Spleen (tissue), 11 donors: ENCODE measurements around the gene THSD7A. TPM values are rescaled to one million over a fixed set of nuclear protein-coding genes. Genes with fewer than 3 reads are reported as not detected.

Source experiments
- DNase-seq: peaks from one replicate; pipeline ENCODE4 v3.0.0-alpha.2; 2020
- H3K27ac ChIP-seq, 8 donors: fragments of 200-600 bp; sonication (generic) in 7 of 8; 1 replicate in 4 of 8; 2 replicates in 4 of 8; pipeline versions ENCODE4 v1.5.0 to v1.8.0; 2016 to 2021; ENCODE audit warnings: inconsistent platforms in 4 of 8, mild to moderate bottlenecking in 4 of 8, moderate library complexity in 1 of 8
- H3K27me3 ChIP-seq, 7 donors: fragments of 200-600 bp; sonication (generic) in 6 of 7; replicated peaks in 1 of 7; 1 replicate in 4 of 7; 2 replicates in 3 of 7; pipeline versions ENCODE4 v1.5.0 to v1.8.0; 2016 to 2021; ENCODE audit warnings: inconsistent platforms in 3 of 7, mild to moderate bottlenecking in 1 of 7
- H3K36me3 ChIP-seq, 6 donors: fragments of 200-600 bp; sonication (generic) in 5 of 6; 1 replicate in 4 of 6; 2 replicates in 2 of 6; pipeline versions ENCODE4 v1.5.0 to v1.8.0; 2016 to 2021; ENCODE audit warnings: inconsistent platforms in 2 of 6
- H3K4me1 ChIP-seq, 6 donors: fragments of 200-600 bp; sonication (generic) in 5 of 6; 1 replicate in 3 of 6; 2 replicates in 3 of 6; pipeline versions ENCODE4 v1.5.0 to v1.8.0; 2016 to 2021; ENCODE audit warnings: inconsistent platforms in 3 of 6
- H3K4me3 ChIP-seq, 8 donors: fragments of 200-600 bp; sonication (generic) in 7 of 8; 1 replicate in 4 of 8; 2 replicates in 4 of 8; pipeline versions ENCODE4 v1.5.0 to v1.8.0; 2016 to 2021; ENCODE audit warnings: inconsistent platforms in 4 of 8, mild to moderate bottlenecking in 4 of 8, moderate library complexity in 2 of 8
- H3K9me3 ChIP-seq, 8 donors: fragments of 200-600 bp; sonication (generic) in 7 of 8; 1 replicate in 4 of 8; 2 replicates in 4 of 8; pipeline versions ENCODE4 v1.5.0 to v1.8.0; 2016 to 2021; ENCODE audit warnings: inconsistent platforms in 4 of 8
- CTCF ChIP-seq, 11 experiments: fragments of 200-600 bp in 7 of 11; fragments of 450-650 bp in 4 of 11; sonication (generic) in 4 of 11; IDR thresholded peaks in 8 of 11; conservative IDR thresholded peaks in 3 of 11; 1 replicate in 7 of 11; 2 replicates in 4 of 11; pipeline versions ENCODE4 v1.4.0 to v1.8.0; 2016 to 2021; ENCODE audit warnings: antibody characterized with exemption in 11 of 11, inconsistent platforms in 4 of 11, mild to moderate bottlenecking in 1 of 11
- POLR2A ChIP-seq, 3 donors: fragments of 450-650 bp; IDR thresholded peaks; one replicate each; pipeline ENCODE4 v1.5.1; 2017; ENCODE audit warnings: antibody characterized with exemption in 3 of 3, mild to moderate bottlenecking in 1 of 3
- POLR2AphosphoS5 ChIP-seq, 3 donors: sonication (generic); formaldehyde crosslinking; IDR thresholded peaks; one replicate each; pipeline ENCODE4 v1.5.1; 2017; ENCODE audit warnings: antibody characterized with exemption in 3 of 3
- WGBS, 5 donors: extraction: QIAGEN DNeasy Blood & Tissue Kit in 3 of 5; methylation state at CpG; one replicate each; pipeline versions ENCODE4 v1.1.5 to v1.1.7; 2013 to 2018; 5-methylcytosine and 5-hydroxymethylcytosine counted together
- intact Hi-C: fragments of 100-400 bp; cut with DNase I; formaldehyde crosslinking; loops from one replicate; pipeline ENCODE4 v1.15.0; 2023; ENCODE audit warnings: low total_unique reads
- polyA plus RNA-seq, 3 donors: library from polyadenylated mRNA; stranded (reverse); fragments of 200-250 nt; gene quantifications; one replicate each; pipeline ENCODE4 v1.2.1, GENCODE V29; 2013
- total RNA-seq, 7 donors: library from RNA; depleted of rRNA in 3 of 7; stranded (reverse); fragments of >200 nt in 3 of 7; fragmentation: NEBNext Ultra II Directional in 4 of 7; extraction: Animal tissue kit (Norgen Biotek cat#: 25700) in 4 of 7; gene quantifications; one replicate each; pipeline versions ENCODE4 v1.1.0 to v1.2.1, GENCODE V29; 2016 to 2021
- donor health status: healthy with polysubstance abuse.
- donor health status: DM: no; HTN: no; CAD: no; lungs with moderate emphysema.
- donor health status: DM: no; HTN: no; CAD: no.
- donor health status: Bipolar disorder and iron deficiency.
- donor health status: healthy.
- donor health status: DM: no; HTN: no; CAD: no.
- donor health status: DM: yes; HTN: yes; CAD: no.

THSD7A gene
- total and polyA plus RNA-seq, 10 donors: 0.29 to 8.7 (median 4.2) TPM

- TF ChIP-seq CTCF (IDR thresholded peaks at IDR 0.05 in 8 of 11, conservative IDR thresholded peaks at IDR 0.05 in 3 of 11) (no peak), POLR2A (IDR thresholded peaks at IDR 0.05) (no peak), POLR2AphosphoS5 (IDR thresholded peaks at IDR 0.05) (no peak)
- Histone ChIP-seq H3K9me3 (peaks cover 0 to 6% (median 0%) of the 10 kb centered on the region in 8 donors), H3K4me3 (no peak overlapping the region), H3K27me3 (no peaks in the 10 kb centered on the region), H3K36me3 (no peaks in the 10 kb centered on the region), H3K27ac (no peak overlapping the region), H3K4me1 (no peaks in the 10 kb centered on the region)
- 81 to 91% (median 85%) methylated on average over 4 of the region's 4 CpGs for WGBS, 5 donors
- intact Hi-C loops: no loop called here
- no peak for DNase-seq
These were observed 340.2 kb downstream of the THSD7A start for GRCh38 chr7:11491811-11492210.

GRCh38 chr7:11489280-11489679 is 342.7 kb downstream of the THSD7A start:
- H3K4me3 ChIP-seq: no peak overlapping the region
- peaks cover 0 to 6% (median 0%) of the 10 kb centered on the region in 8 donors for H3K9me3 ChIP-seq
- no peaks in the 10 kb centered on the region for H3K36me3 ChIP-seq
- H3K27me3 ChIP-seq: no peaks in the 10 kb centered on the region
- intact Hi-C loops: no loop called here
- H3K27ac ChIP-seq: no peak overlapping the region
- DNase-seq: no peak
- no peaks in the 10 kb centered on the region for H3K4me1 ChIP-seq
- TF ChIP-seq POLR2A (IDR thresholded peaks at IDR 0.05): no peak
- no peak for TF ChIP-seq CTCF (IDR thresholded peaks at IDR 0.05 in 8 of 11, conservative IDR thresholded peaks at IDR 0.05 in 3 of 11)
- no peak for TF ChIP-seq POLR2AphosphoS5 (IDR thresholded peaks at IDR 0.05)

- H3K27me3 ChIP-seq: no peaks in the 10 kb centered on the region
- no peak for DNase-seq
- H3K9me3 ChIP-seq: peaks cover 0 to 6% (median 0%) of the 10 kb centered on the region in 8 donors
- WGBS, 5 donors: 42 to 91% (median 63%) methylated on average over 2 of the region's 2 CpGs
- H3K4me1 ChIP-seq: no peaks in the 10 kb centered on the region
- no peak overlapping the region for H3K4me3 ChIP-seq
- no peak for TF ChIP-seq POLR2AphosphoS5 (IDR thresholded peaks at IDR 0.05)
- TF ChIP-seq POLR2A (IDR thresholded peaks at IDR 0.05): no peak
- no peak for TF ChIP-seq CTCF (IDR thresholded peaks at IDR 0.05 in 8 of 11, conservative IDR thresholded peaks at IDR 0.05 in 3 of 11)
- no peaks in the 10 kb centered on the region for H3K36me3 ChIP-seq
- intact Hi-C loops: no loop called here
- H3K27ac ChIP-seq: no peak overlapping the region
These were observed 345.7 kb downstream of the THSD7A start for GRCh38 chr7:11486271-11486670.

- H3K36me3 ChIP-seq: no peaks in the 10 kb centered on the region
- no peak for TF ChIP-seq POLR2AphosphoS5 (IDR thresholded peaks at IDR 0.05)
- TF ChIP-seq CTCF (IDR thresholded peaks at IDR 0.05 in 8 of 11, conservative IDR thresholded peaks at IDR 0.05 in 3 of 11): no peak
- no peak for TF ChIP-seq POLR2A (IDR thresholded peaks at IDR 0.05)
- no peak for DNase-seq
- H3K27ac ChIP-seq: no peak overlapping the region
- H3K4me1 ChIP-seq: no peaks in the 10 kb centered on the region
- H3K9me3 ChIP-seq: peaks cover 0 to 6% (median 0%) of the 10 kb centered on the region in 8 donors
- H3K27me3 ChIP-seq: no peaks in the 10 kb centered on the region
- intact Hi-C loops: no loop called here
- no peak overlapping the region for H3K4me3 ChIP-seq
These were observed 346.4 kb downstream of the THSD7A start for GRCh38 chr7:11485636-11486035.
